Fibroblast of mammary gland (primary cell): Measurements from ENCODE around the gene PODXL.

Experiments used
- DNase-seq: peaks from one replicate; pipeline ENCODE4 v3.0.0-alpha.2; 2010; ENCODE audit warnings: low read depth
- H3K4me3 ChIP-seq: 2 replicates; pipeline ENCODE4 v1.5.1; 2011; ENCODE audit warnings: low read depth, mild to moderate bottlenecking, low read length, moderate library complexity; ENCODE audit not compliant: control insufficient read depth
- CTCF ChIP-seq: conservative IDR thresholded peaks from 2 replicates; pipeline ENCODE4 v1.5.1; 2011; ENCODE audit warnings: low read depth, low read length, inconsistent platforms; ENCODE audit not compliant: control insufficient read depth, insufficient read depth

PODXL gene

GRCh38 chr7:131568970-131569369, 12.5 kb upstream of the PODXL start:
- DNase-seq = no peak
- H3K4me3 ChIP-seq = no peak overlapping the region
- TF ChIP-seq CTCF = no peak

- no peak for TF ChIP-seq CTCF
- no peak for DNase-seq
- H3K4me3 ChIP-seq = no peak overlapping the region
Measured at GRCh38 chr7:131568510-131568909, 12.1 kb upstream of the PODXL start.

GRCh38 chr7:131564640-131565039, 8.2 kb upstream of the PODXL start:
- no peak for DNase-seq
- no peak for TF ChIP-seq CTCF
- H3K4me3 ChIP-seq = no peak overlapping the region

GRCh38 chr7:131563918-131564317, 7.5 kb upstream of the PODXL start:
- TF ChIP-seq CTCF = no peak
- DNase-seq = no peak
- no peak overlapping the region for H3K4me3 ChIP-seq

GRCh38 chr7:131562941-131563340, 6.5 kb upstream of the PODXL start:
- no peak for DNase-seq
- H3K4me3 ChIP-seq = no peak overlapping the region
- no peak for TF ChIP-seq CTCF

- no peak overlapping the region for H3K4me3 ChIP-seq
- no peak for TF ChIP-seq CTCF
- no peak for DNase-seq
Measured at GRCh38 chr7:131560061-131560460, 3.6 kb upstream of the PODXL start.
